ENCODE measurements around the gene SHISA9.

SHISA9 gene

DNA sequence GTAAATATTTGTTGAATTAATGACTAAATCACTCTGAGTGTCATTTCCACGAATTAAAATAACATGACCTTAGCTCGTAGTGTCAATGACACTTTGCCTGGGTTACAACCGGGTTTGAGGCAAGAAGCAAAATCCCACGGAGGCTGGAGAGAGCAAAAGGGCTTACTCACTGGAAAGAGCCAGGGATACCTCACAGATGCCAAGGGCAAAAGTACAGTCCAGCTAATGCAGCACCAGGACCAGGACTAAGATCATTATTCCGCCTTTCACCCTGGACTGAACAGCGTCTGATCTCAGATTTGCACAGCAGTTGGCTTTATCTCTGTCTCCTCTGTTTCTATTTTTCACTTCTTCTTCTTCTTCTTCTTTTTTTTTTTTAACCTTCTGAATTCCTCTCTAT lies 175.5 kb downstream of the SHISA9 start:
- DNase-seq (ENCODE audit: low read depth): no peak

DNA sequence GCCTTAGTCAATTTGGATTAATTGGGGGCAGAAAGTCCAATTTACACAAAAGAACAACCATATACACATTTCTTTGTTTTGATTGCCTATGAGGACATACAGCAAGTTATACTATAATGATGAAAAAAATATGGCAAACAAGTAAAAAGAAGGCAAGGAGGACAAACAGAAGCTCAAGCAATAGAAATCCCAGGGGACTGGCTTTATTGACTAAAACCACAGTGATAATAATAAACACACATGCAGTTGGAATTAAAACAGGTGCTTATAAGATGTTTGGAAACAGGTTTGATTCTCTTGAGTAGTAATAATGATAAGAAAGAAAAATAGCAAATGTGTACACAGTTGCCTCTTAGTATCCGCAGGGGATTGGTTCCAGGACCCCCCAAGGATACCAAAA lies 176.4 kb downstream of the SHISA9 start:
- no peak for DNase-seq (ENCODE audit: low read depth)

DNA sequence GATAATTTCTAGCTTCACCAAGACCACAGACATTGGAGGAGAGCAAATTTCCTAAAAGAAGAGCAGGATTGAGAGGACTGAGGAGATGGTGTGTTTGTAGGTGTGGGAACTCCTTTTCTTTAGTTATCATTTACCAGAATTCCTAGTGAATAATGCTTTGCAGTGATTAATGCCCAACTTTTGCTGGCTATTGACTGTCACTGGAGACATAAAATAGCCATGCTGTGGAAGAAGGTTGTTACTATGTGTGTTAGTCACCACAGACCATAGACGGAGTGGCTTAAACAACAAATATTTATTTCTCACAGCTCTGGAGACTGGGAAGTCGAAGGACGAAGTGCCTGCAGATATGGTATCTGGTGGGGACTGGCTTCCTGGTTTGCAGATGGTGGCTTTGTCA lies 179.1 kb downstream of the SHISA9 start:
- DNase-seq (ENCODE audit: low read depth): no peak

DNA sequence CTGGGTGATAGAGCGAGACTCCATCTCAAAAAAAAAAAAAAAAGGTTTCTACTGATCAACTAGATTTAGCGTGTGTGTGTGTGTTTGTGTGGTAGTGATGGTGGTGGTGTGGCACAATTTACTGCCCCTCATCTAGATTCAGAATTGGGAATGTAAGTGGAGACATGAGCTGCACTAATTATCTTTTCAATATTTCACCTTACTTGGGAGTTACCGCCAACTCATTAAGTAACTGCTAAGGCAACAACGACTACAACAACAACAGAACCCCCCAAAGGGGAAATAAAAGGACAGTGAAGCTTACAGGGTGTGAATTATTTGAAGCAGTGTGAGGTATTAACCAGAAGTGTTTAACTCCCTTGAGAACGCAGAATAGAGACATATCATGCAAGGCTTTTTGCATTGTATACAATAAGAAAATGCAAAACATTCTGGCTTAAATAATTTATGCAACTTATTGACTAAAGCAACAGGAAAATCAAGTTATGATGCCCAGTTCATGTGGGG lies 180.5 kb downstream of the SHISA9 start:
- DNase-seq (ENCODE audit: low read depth): no peak

GRCh38 chr16:13083681-13084080 lies 182.3 kb downstream of the SHISA9 start:
- DNase-seq (ENCODE audit: low read depth): no peak

GRCh38 chr16:13084331-13084730 lies 182.9 kb downstream of the SHISA9 start:
- no peak for DNase-seq (ENCODE audit: low read depth)

- no peak for DNase-seq (ENCODE audit: low read depth)
Measured at GRCh38 chr16:13093661-13094060, 192.3 kb downstream of the SHISA9 start.

- DNase-seq (ENCODE audit: low read depth): no peak
Measured at GRCh38 chr16:13095061-13095460, 193.7 kb downstream of the SHISA9 start.

GRCh38 chr16:13098536-13098935 lies 197.1 kb downstream of the SHISA9 start:
- DNase-seq (ENCODE audit: low read depth): no peak

DNA sequence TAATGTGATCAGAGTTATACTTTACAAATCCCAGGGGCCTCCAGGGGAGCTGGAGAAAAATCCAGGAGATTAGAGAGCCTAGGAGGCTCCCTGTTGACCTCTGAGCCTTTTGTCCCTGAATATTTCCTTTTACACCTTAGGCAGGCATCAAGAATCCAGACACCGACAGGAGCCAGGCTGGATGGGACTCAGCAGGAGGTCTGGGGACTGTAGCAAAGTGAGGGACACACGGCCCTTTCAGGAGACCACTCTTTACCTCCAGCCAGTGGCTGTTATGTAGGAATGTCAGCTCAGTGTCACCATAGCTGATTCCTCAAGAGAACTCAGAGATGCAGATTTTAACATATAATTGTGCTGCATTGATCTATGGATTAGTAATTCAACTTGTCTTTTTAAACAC lies 198.4 kb downstream of the SHISA9 start:
- no peak for DNase-seq (ENCODE audit: low read depth)

- no peak for DNase-seq (ENCODE audit: low read depth)
Measured at GRCh38 chr16:13100970-13101369, 199.6 kb downstream of the SHISA9 start.

GRCh38 chr16:13101828-13102227 lies 200.4 kb downstream of the SHISA9 start:
- no peak for DNase-seq (ENCODE audit: low read depth)

DNA sequence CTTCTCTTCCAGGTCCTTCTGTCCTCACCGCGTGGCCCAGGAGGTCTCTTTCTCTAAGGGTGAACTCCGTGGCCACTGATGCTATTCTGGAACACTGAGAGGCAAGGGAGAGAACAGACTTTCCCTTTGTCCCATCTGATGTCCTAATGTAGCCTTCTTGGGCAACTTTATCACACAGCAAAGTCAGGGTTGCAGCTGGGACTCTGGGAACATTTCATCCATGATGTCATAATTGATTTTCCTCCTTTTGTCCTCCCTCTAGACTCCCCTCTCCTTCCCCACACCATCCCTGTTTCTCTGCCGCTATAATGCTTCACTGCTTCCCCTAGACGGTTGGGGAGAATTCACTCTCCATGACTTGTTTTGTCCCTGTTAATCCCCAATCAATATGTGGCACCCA lies 201.0 kb downstream of the SHISA9 start:
- DNase-seq (ENCODE audit: low read depth): no peak

DNA sequence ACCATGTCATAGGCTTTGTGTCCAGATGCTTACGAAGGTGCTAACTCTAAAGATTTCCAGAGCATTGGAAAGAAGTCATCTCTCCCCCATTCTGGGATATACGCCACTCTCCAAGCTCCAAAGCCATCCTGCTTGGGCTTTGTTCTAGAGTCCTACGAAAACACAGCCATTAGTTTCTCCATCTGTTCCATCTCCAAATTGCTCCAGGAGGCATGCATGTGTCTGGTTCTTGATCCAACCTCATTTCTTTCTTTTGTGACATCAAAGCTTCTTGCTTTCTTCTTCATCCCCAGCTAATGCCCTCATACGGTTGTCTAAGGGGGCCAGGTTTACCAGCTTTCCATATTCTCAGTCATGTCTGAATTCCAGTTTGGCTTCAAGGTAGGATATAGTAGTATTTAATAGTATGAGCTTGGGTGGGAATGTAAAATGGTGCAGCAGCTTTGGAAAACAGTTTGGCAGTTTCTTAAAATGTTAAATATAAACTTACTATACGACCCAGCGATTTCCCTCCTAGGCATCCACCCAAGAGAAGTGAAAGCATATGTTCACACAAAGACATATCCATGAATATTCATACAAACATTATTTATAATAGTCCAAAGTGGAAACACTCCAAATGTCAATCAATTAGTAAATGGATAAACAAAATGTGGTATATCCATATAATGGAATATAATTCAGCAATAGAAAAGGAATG lies 202.6 kb downstream of the SHISA9 start:
- DNase-seq (ENCODE audit: low read depth): no peak

- DNase-seq (ENCODE audit: low read depth): no peak
Measured at GRCh38 chr16:13104772-13105171, 203.4 kb downstream of the SHISA9 start.

DNA sequence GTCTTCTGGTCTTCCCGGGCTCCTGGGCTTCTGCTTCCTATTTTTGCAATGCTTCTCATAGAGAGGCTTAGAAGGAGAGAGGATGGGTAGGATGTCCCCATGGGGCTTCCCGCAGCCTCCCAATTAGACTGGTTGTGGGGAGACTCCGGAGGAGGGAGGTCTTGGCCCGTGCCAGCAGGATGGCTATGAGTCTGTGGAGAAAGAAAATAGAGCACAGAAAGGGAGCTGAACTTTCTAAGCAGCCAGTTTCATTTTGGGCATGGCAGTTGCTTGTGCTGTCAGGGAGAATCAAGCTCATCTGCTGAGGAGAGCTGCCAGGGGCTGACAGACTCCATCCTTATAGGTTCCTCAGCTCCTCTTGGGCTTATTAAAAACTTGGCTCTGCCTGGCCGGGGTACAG lies 204.0 kb downstream of the SHISA9 start:
- DNase-seq (ENCODE audit: low read depth): no peak

- no peak for DNase-seq (ENCODE audit: low read depth)
Measured at GRCh38 chr16:13106464-13106863, 205.1 kb downstream of the SHISA9 start.

- DNase-seq (ENCODE audit: low read depth): no peak
Measured at GRCh38 chr16:13108126-13108525, 206.7 kb downstream of the SHISA9 start.

DNA sequence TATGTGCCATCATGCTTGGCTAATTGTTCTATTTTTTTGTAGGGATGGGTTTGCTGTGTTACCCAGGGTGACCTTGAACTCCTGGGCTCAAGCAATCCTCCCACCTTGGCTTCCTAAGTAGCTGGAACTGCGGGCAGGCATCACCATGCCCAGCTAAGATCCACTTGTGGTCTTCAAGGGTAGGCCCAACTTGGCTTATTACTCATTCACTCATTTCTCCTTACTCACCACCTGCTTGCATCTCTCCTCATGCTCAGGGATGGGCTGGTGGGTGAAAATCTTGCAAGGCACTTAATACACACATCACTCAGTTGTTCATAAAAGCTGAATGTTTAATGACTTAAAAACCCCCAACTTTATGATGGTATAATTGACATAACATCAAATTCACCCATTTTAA lies 207.8 kb downstream of the SHISA9 start:
- DNase-seq (ENCODE audit: low read depth): no peak

DNA sequence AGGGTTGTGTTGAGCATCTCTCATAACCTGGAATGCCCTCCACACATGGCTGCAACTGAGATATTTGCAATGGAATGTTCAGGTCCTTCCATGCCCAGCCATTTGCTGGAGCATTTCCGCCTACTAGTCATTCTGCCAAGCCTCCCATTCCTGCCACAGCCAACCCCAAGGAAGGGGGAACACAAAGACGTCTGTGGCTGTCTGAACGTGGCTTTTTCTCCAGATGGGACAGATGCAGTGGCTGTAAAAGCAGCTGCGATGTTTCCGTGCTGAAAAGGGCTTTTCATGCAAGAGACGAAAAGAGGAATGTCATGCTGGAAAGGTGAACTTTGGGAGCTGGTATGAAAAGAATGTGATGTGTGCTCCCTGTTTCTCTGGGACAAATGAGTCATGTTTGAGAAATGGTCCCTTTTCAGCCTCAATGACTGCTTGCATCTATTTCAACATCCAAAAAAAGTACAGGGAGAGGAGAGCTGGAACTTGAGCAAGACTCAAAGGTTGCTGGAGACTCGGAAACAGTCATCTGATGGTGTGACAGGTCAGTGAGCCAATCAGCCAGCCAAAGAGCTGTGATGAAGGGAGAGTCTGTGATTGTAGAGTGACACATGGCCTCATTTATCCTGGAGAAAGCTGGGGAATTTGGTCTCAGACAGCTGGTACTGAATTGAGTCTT lies 208.9 kb downstream of the SHISA9 start:
- DNase-seq (ENCODE audit: low read depth): no peak

DNA sequence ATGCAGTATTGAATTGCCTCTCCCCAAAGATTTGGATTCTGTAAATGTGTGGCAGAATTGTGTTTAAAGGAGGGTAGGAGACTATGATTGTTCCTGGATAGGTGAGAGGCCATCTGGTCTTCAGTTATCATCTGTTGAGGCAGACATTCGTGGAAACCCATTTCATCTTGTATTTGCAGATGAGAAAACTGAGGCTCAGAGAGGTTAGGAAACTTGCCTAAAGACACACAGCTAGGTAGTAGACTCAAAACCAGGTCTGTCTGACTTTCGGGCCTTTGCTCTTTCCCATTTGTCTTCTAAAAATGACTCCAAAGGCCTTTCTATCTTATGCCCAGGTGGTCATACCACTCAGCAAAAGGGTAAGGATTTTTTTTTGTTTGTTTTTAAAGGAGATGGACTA lies 210.3 kb downstream of the SHISA9 start:
- no peak for DNase-seq (ENCODE audit: low read depth)

DNA sequence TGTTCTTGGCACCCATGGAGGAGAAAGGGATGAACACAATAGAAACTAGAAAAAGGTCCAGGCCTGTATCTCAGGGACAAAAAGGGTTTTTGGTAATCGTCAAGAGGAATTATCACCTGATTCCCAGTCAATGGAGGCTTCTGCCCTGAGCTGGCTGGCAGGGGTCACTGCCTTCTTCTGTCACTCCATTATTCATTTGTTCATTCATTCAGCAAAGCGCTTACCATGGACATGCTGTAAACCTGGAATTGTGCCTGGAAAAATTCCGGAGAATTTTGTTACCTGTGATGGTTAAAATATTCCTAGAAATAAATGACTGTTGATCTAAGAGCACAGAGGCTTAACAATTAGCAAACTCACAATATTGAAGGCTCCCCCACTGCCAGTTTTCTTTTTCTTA lies 212.3 kb downstream of the SHISA9 start:
- DNase-seq (ENCODE audit: low read depth): no peak

DNA sequence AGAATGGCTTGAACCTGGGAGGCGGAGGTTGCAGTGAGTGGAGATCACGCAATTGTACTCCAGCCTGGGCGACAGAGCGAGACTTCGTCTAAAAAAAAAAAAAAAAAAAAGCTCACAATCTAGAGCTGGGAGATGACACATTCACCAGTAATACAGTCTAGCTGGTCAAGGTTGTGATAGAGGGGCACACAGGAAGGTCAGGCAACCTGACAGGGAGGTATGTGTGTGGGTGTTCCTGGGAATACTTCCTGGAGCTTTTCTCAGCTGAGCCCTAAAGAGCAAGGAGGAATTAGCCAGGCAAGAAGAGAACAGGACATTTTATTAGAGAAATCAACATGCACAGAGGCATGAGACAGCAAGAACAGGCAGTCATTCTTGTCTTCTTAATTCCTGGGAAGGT lies 216.7 kb downstream of the SHISA9 start:
- DNase-seq (ENCODE audit: low read depth): no peak

DNA sequence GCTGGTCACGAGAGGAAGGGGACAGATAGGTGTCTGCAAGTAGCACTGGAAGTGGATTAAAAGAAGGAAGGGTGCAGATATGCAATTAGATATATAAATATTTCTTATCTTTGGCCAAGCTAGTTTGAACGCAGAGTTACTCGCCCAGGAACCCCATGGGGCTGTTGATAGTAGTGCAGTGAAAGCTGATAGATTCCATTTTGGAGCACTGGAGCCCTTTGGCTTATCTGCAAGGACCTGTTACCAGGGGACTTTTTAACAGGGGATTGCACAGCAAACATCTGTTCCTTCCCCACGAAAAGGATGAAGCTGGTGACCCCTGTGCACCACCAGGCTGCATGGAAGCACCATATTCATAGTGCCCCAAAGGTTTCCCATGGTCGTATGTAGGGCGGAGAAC lies 218.7 kb downstream of the SHISA9 start:
- DNase-seq (ENCODE audit: low read depth): no peak
